K562 (cell line): ENCODE results near the gene ECM1. TPM values are rescaled to one million over a fixed set of nuclear protein-coding genes. Genes with fewer than 3 reads are reported as not detected.

Experiments
- CCAR2 ChIP-seq: fragments of 200-400 bp; formaldehyde crosslinking; IDR thresholded peaks from 2 replicates; pipeline ENCODE4 v1.6.1; 2017; ENCODE audit warnings: mild to moderate bottlenecking, low read depth, low read length
- DMBX1 ChIP-seq: fragments of 250-450 bp; sonication (Bioruptor Pico); IDR thresholded peaks from 2 replicates; pipeline ENCODE4 v1.8.0; 2022; ENCODE audit warnings: inconsistent platforms, mild to moderate bottlenecking, moderate library complexity, borderline replicate concordance
- KAT2B ChIP-seq: IDR thresholded peaks from one replicate; pipeline ENCODE4 v1.6.1; 2012; ENCODE audit warnings: low read depth, mild to moderate bottlenecking, control low read depth, inconsistent platforms, low read length, moderate library complexity
- KLF10 ChIP-seq: fragments of 250-450 bp; sonication (Bioruptor Pico); IDR thresholded peaks from 2 replicates; pipeline ENCODE4 v1.6.1; 2021; ENCODE audit warnings: matching md5 sums
- PHTF2 ChIP-seq: fragments of 250-450 bp; sonication (Bioruptor Pico); IDR thresholded peaks from 2 replicates; pipeline ENCODE4 v1.5.0; 2021; ENCODE audit warnings: mild to moderate bottlenecking
- PTRF ChIP-seq: fragments of 450-650 bp; IDR thresholded peaks from 2 replicates; pipeline ENCODE4 v1.6.1; 2016; ENCODE audit warnings: mild to moderate bottlenecking, missing genetic modification characterization, missing compliant biosample characterization
- RNF219 ChIP-seq: fragments of 250-450 bp; sonication (Bioruptor Pico); IDR thresholded peaks from 2 replicates; pipeline ENCODE4 v1.5.0; 2022; ENCODE audit warnings: mild to moderate bottlenecking
- TCF7 ChIP-seq: sonication (generic); IDR thresholded peaks from 2 replicates; pipeline ENCODE4 v1.6.1; 2016; ENCODE audit warnings: antibody characterized with exemption, borderline replicate concordance
- TEAD4 ChIP-seq, 2 experiments: sonication (generic) in 1 of 2; formaldehyde crosslinking in 1 of 2; IDR thresholded peaks; 2 replicates each; pipeline versions ENCODE4 v1.6.1 to v1.8.0; 2012 to 2022; ENCODE audit warnings: borderline replicate concordance in 1 of 2, inconsistent platforms in 1 of 2, low read length in 1 of 2, mild to moderate bottlenecking in 1 of 2, missing genetic modification reagents in 1 of 2
- TOE1 ChIP-seq, 2 experiments: fragments of 450-650 bp in 1 of 2; sonication (generic) in 1 of 2; formaldehyde crosslinking in 1 of 2; IDR thresholded peaks; 2 replicates each; pipeline versions ENCODE4 v1.7.1 to v1.8.0; 2016 to 2022; ENCODE audit warnings: borderline replicate concordance in 2 of 2, mild to moderate bottlenecking in 2 of 2, antibody characterized with exemption in 1 of 2, inconsistent platforms in 1 of 2, low read depth in 1 of 2, missing genetic modification reagents in 1 of 2, moderate library complexity in 1 of 2
- ZNF12 ChIP-seq: sonication (generic); formaldehyde crosslinking; IDR thresholded peaks from 2 replicates; pipeline ENCODE4 v1.4.0; 2020; ENCODE audit warnings: mild to moderate bottlenecking, missing genetic modification reagents
- ZNF197 ChIP-seq: fragments of 200-800 bp; sonication (Bioruptor generic); IDR thresholded peaks from 2 replicates; pipeline ENCODE4 v1.6.1; 2016; ENCODE audit warnings: low read depth, missing genetic modification characterization, missing compliant biosample characterization
- polyA plus RNA-seq, 8 experiments: library from polyadenylated mRNA; depleted of rRNA in 4 of 8; stranded (reverse) in 5 of 8; unstranded in 3 of 8; fragments of >200 nt; fragmentation: Nextera tagmentation in 2 of 8; fragmentation: Illumina TruSeq in 1 of 8; extraction: Ambion mirVana in 2 of 8; extraction: Trizol in 1 of 8; gene quantifications; 2 replicates each; pipeline versions ENCODE4 v1.2.1 to v1.2.3, GENCODE V29; 2011 to 2014; ENCODE audit warnings: inconsistent platforms in 1 of 8, missing spikeins in 1 of 8
- total RNA-seq, 7 experiments: library from RNA; depleted of rRNA in 6 of 7; stranded (reverse); fragments of >200 nt in 6 of 7; fragmentation: Illumina TruSeq in 2 of 7; extraction: Trizol in 2 of 7; gene quantifications; 2 replicates each; pipeline versions ENCODE4 v1.2.1 to v1.2.3, GENCODE V29; 2011 to 2021; ENCODE audit warnings: low replicate concordance in 1 of 7
- TF ChIP-seq, protein P1 (sequence below): fragments of 250-450 bp; sonication (Bioruptor Pico); IDR thresholded peaks from 2 replicates; pipeline ENCODE4 v1.9.0; 2021; ENCODE audit warnings: mild to moderate bottlenecking, inconsistent platforms
- TF ChIP-seq, protein P2 (sequence below): fragments of 250-450 bp; sonication (Bioruptor Pico); IDR thresholded peaks from 2 replicates; pipeline ENCODE4 v1.5.0; 2020; ENCODE audit warnings: mild to moderate bottlenecking, borderline replicate concordance
- TF ChIP-seq, protein P3 (sequence below), 2 experiments: fragments of 450-650 bp; conservative IDR thresholded peaks; 2 replicates each; pipeline ENCODE4 v1.6.1; 2017; ENCODE audit warnings: mild to moderate bottlenecking in 2 of 2, moderate library complexity in 2 of 2

The ECM1 gene
- total and polyA plus RNA-seq, 9 of the 15 experiments (the other 6 are each of a cell fraction or from before 2014, with no cell fraction given), result 6.6 to 52.2 (median 12.8) TPM

DNA sequence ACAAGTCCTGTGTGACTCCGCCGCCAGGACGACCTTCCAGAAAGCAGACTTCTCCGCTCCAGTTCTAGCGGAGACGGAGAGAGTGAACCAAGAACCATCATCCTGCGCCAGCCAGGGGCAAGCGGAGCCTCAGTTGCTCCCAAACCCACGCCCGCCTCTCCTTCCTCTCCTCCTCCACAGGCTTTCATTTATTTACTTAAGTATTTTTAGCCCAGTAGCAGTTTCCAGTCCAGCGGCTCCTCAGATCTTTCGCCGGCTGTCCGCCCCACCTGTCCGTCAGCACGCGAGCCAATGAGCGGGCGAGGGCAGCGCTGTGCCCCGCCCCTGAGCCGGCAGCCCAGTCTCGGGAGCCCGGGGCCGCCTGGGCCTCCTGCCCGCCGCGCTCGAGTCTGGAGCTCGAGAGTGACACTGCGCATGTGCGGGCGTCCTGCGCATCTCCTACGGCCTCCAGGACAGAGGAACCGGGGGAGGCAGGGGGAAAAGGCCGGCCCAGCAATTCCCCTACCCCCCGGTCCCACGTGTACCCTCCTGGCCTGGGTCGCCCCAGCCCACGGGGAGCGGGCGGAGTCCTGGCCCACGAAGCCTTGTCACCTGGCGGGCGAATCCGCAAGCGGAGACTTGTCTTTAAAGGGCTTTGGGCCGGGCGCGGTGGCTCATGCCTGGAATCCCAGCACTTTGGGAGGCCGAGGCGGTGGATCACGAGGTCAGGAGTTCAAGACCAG lies 7.6 kb downstream of the ECM1 start, which contains the start of gene FALEC (continued):
- TF ChIP-seq, protein P1, sequence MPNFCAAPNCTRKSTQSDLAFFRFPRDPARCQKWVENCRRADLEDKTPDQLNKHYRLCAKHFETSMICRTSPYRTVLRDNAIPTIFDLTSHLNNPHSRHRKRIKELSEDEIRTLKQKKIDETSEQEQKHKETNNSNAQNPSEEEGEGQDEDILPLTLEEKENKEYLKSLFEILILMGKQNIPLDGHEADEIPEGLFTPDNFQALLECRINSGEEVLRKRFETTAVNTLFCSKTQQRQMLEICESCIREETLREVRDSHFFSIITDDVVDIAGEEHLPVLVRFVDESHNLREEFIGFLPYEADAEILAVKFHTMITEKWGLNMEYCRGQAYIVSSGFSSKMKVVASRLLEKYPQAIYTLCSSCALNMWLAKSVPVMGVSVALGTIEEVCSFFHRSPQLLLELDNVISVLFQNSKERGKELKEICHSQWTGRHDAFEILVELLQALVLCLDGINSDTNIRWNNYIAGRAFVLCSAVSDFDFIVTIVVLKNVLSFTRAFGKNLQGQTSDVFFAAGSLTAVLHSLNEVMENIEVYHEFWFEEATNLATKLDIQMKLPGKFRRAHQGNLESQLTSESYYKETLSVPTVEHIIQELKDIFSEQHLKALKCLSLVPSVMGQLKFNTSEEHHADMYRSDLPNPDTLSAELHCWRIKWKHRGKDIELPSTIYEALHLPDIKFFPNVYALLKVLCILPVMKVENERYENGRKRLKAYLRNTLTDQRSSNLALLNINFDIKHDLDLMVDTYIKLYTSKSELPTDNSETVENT (CRISPR knock-in tag), result peak; percentile 66; the same call in 1 of the 2 replicates
- TF ChIP-seq KAT2B (no peak), DMBX1 (CRISPR knock-in tag) (no peak; the same call in 1 of the 2 replicates), TOE1 (IDR thresholded peaks at IDR 0.05; ENCODE audit: borderline replicate concordance) (peak; percentile 78), TOE1 (CRISPR knock-in tag; IDR thresholded peaks at IDR 0.05; ENCODE audit: borderline replicate concordance, low read depth) (no peak), CCAR2 (no peak), TCF7 (peak; percentile 98), TEAD4 (IDR thresholded peaks at IDR 0.05; ENCODE audit: low read length) (0 out of 2 replicates have a peak, but pooled peaks have one; percentile 16), TEAD4 (CRISPR knock-in tag; IDR thresholded peaks at IDR 0.05; ENCODE audit: borderline replicate concordance) (no peak), PTRF (no peak), ZNF12 (CRISPR knock-in tag) (no peak), RNF219 (CRISPR knock-in tag) (no peak), ZNF197 (CRISPR knock-in tag) (no peak), KLF10 (CRISPR knock-in tag) (no peak), PHTF2 (CRISPR knock-in tag) (no peak)
- TF ChIP-seq, protein P2, sequence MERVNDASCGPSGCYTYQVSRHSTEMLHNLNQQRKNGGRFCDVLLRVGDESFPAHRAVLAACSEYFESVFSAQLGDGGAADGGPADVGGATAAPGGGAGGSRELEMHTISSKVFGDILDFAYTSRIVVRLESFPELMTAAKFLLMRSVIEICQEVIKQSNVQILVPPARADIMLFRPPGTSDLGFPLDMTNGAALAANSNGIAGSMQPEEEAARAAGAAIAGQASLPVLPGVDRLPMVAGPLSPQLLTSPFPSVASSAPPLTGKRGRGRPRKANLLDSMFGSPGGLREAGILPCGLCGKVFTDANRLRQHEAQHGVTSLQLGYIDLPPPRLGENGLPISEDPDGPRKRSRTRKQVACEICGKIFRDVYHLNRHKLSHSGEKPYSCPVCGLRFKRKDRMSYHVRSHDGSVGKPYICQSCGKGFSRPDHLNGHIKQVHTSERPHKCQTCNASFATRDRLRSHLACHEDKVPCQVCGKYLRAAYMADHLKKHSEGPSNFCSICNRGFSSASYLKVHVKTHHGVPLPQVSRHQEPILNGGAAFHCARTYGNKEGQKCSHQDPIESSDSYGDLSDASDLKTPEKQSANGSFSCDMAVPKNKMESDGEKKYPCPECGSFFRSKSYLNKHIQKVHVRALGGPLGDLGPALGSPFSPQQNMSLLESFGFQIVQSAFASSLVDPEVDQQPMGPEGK (CRISPR knock-in tag), result no peak
- TF ChIP-seq, protein P3, sequence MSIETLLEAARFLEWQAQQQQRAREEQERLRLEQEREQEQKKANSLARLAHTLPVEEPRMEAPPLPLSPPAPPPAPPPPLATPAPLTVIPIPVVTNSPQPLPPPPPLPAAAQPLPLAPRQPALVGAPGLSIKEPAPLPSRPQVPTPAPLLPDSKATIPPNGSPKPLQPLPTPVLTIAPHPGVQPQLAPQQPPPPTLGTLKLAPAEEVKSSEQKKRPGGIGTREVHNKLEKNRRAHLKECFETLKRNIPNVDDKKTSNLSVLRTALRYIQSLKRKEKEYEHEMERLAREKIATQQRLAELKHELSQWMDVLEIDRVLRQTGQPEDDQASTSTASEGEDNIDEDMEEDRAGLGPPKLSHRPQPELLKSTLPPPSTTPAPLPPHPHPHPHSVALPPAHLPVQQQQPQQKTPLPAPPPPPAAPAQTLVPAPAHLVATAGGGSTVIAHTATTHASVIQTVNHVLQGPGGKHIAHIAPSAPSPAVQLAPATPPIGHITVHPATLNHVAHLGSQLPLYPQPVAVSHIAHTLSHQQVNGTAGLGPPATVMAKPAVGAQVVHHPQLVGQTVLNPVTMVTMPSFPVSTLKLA (conservative IDR thresholded peaks at IDR 0.05), result peak; percentile 62 to 86; a peak in 3 of 4 replicates
